A673 (cell line): ENCODE measurements around the gene BLOC1S3. TPM values are rescaled to one million over a fixed set of nuclear protein-coding genes. Genes with fewer than 3 reads are reported as not detected.

Experiments used
- BruUV-seq: library from RNA; stranded (reverse); fragments of 400-500 nt; replicated peaks from 2 replicates; lab custom pipeline; 2021; lab: Mats Ljungman, UMichigan
- CTCF ChIA-PET: fragments of 300-600 bp; sonication (Branson Sonifier 250); formaldehyde crosslinking; loops from one replicate; lab custom pipeline; 2022; ENCODE audit warnings: antibody characterized with exemption; lab: Charles Lee
- POLR2A ChIA-PET: fragments of 300-600 bp; sonication (Branson Sonifier 250); formaldehyde crosslinking; loops from one replicate; lab custom pipeline; 2022; ENCODE audit warnings: antibody characterized with exemption; ENCODE audit not compliant: low non-redundant PET; lab: Charles Lee
- DNase-seq: peaks from one replicate; pipeline ENCODE4 v3.0.0-alpha.2; 2015; ENCODE audit warnings: low spot score
- H3K27ac ChIP-seq: fragments of 200-600 bp; sonication (generic); 2 replicates; pipeline ENCODE4 v1.5.1; 2016; ENCODE audit warnings: mixed run types, low read depth, mild to moderate bottlenecking, mixed read lengths, antibody characterized with exemption, low read length; ENCODE audit not compliant: poor library complexity, severe bottlenecking
- H3K27me3 ChIP-seq: fragments of 200-600 bp; sonication (generic); replicated peaks from 2 replicates; pipeline ENCODE4 v1.6.1; 2017; ENCODE audit warnings: mixed run types, low read depth, mild to moderate bottlenecking, mixed read lengths, antibody characterized with exemption, low read length; ENCODE audit not compliant: insufficient read depth, poor library complexity
- H3K36me3 ChIP-seq: fragments of 200-600 bp; sonication (generic); 2 replicates; pipeline ENCODE4 v1.6.1; 2016; ENCODE audit warnings: mixed run types, mild to moderate bottlenecking, mixed read lengths, antibody characterized with exemption, low read length; ENCODE audit not compliant: insufficient read depth, poor library complexity, severe bottlenecking
- H3K4me1 ChIP-seq: fragments of 200-600 bp; sonication (generic); 2 replicates; pipeline ENCODE4 v1.6.1; 2017; ENCODE audit warnings: mixed run types, mild to moderate bottlenecking, mixed read lengths, antibody characterized with exemption, low read length; ENCODE audit not compliant: insufficient read depth, poor library complexity, severe bottlenecking
- H3K4me3 ChIP-seq: fragments of 200-600 bp; sonication (generic); 2 replicates; pipeline ENCODE4 v1.5.1; 2016; ENCODE audit warnings: low read depth, mixed run types, mild to moderate bottlenecking, mixed read lengths, low read length; ENCODE audit not compliant: poor library complexity, severe bottlenecking
- H3K9me3 ChIP-seq: fragments of 200-600 bp; sonication (generic); 2 replicates; pipeline ENCODE4 v1.6.1; 2016; ENCODE audit warnings: mixed run types, low read depth, mild to moderate bottlenecking, mixed read lengths, antibody characterized with exemption, low read length; ENCODE audit not compliant: poor library complexity, severe bottlenecking
- EZH2 ChIP-seq: fragments of 200-600 bp; sonication (generic); IDR thresholded peaks from 2 replicates; pipeline ENCODE4 v1.6.1; 2017; ENCODE audit warnings: borderline replicate concordance, low read depth, mild to moderate bottlenecking, mixed read lengths, antibody characterized with exemption, low read length; ENCODE audit not compliant: poor library complexity, severe bottlenecking
- intact Hi-C: fragments of 100-400 bp; cut with micrococcal nuclease; formaldehyde crosslinking; loops from one replicate; pipeline ENCODE4 v1.10.0; 2022; ENCODE audit not compliant: unreplicated experiment
- total RNA-seq: library from RNA; stranded (reverse); gene quantifications from 2 replicates; pipeline ENCODE4 v1.2.3, GENCODE V29; 2021
- TF ChIP-seq, protein P1 (sequence below): fragments of 300-800, 200-600 bp; sonication (generic); conservative IDR thresholded peaks from 2 replicates; pipeline ENCODE4 v1.5.1; 2017; ENCODE audit warnings: low read depth, mild to moderate bottlenecking, antibody characterized with exemption, low read length, moderate library complexity, mixed read lengths

Gene BLOC1S3
- total RNA-seq, 1 experiment from 2014 or later: 8.7 TPM

GRCh38 chr19:45144431-45145269 is 33.9 kb upstream of the BLOC1S3 start:
- TF ChIP-seq EZH2: no peak
- TF ChIP-seq, protein P1, sequence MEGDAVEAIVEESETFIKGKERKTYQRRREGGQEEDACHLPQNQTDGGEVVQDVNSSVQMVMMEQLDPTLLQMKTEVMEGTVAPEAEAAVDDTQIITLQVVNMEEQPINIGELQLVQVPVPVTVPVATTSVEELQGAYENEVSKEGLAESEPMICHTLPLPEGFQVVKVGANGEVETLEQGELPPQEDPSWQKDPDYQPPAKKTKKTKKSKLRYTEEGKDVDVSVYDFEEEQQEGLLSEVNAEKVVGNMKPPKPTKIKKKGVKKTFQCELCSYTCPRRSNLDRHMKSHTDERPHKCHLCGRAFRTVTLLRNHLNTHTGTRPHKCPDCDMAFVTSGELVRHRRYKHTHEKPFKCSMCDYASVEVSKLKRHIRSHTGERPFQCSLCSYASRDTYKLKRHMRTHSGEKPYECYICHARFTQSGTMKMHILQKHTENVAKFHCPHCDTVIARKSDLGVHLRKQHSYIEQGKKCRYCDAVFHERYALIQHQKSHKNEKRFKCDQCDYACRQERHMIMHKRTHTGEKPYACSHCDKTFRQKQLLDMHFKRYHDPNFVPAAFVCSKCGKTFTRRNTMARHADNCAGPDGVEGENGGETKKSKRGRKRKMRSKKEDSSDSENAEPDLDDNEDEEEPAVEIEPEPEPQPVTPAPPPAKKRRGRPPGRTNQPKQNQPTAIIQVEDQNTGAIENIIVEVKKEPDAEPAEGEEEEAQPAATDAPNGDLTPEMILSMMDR: no peak
- no TSS peak for BruUV-seq
- Histone ChIP-seq H3K36me3 (peaks cover 13% of the 10 kb centered on the region), H3K4me1 (no peaks in the 10 kb centered on the region), H3K4me3 (no peak overlapping the region), H3K27ac (no peak overlapping the region), H3K27me3 (no peaks in the 10 kb centered on the region), H3K9me3 (no peaks in the 10 kb centered on the region)
- no peak for DNase-seq
- ChIA-PET CTCF (no interaction called here), POLR2A (no interaction called here)
- intact Hi-C loops: no loop called here

GRCh38 chr19:45145270-45146189 is 33.1 kb upstream of the BLOC1S3 start:
- BruUV-seq: no TSS peak
- ChIA-PET CTCF (no interaction called here), POLR2A (no interaction called here)
- Histone ChIP-seq H3K27ac (no peak overlapping the region), H3K4me3 (no peak overlapping the region), H3K27me3 (no peaks in the 10 kb centered on the region), H3K4me1 (no peaks in the 10 kb centered on the region), H3K36me3 (peaks cover 13% of the 10 kb centered on the region), H3K9me3 (no peaks in the 10 kb centered on the region)
- DNase-seq: no peak
- intact Hi-C loops: no loop called here
- TF ChIP-seq EZH2: no peak
- TF ChIP-seq, protein P1: no peak

GRCh38 chr19:45146251-45146650 is 32.3 kb upstream of the BLOC1S3 start:
- H3K4me1 ChIP-seq: no peaks in the 10 kb centered on the region
- H3K36me3 ChIP-seq: peaks cover 13% of the 10 kb centered on the region
- CTCF ChIA-PET: no interaction called here
- no peak for DNase-seq
- POLR2A ChIA-PET: interaction anchor here (0.6 kb wide), 1 partner anchor 17 kb away, joined by 3 read pairs; no protein-coding TSS in a partner anchor
- no peak overlapping the region for H3K27ac ChIP-seq
- intact Hi-C loops: no loop called here
- H3K9me3 ChIP-seq: no peaks in the 10 kb centered on the region
- BruUV-seq: no TSS peak
- TF ChIP-seq, protein P1: no peak
- no peak for TF ChIP-seq EZH2
- no peak overlapping the region for H3K4me3 ChIP-seq
- no peaks in the 10 kb centered on the region for H3K27me3 ChIP-seq
